Measurements from ENCODE around the gene GAD1. TPM values are rescaled to one million over a fixed set of nuclear protein-coding genes. Genes with fewer than 3 reads are reported as not detected.

Gene GAD1
- total and polyA plus RNA-seq, 2 of the 8 experiments (the other 6 are each of a cell fraction or from before 2014, with no cell fraction given), result 0.65 to 1.0 TPM

- Histone ChIP-seq H3K4me1 (replicated peaks in 1 of 4; ENCODE audit: control insufficient read depth in 3 of 4, insufficient read depth in 4 of 4, low read length in 3 of 4) (peaks cover 8 to 50% (median 32%) of the 10 kb centered on the region in 4 experiments), H3K18ac (ENCODE audit: extremely low read depth, low read length) (no peak overlapping the region; the same call in 1 of the 2 replicates), H3K23ac (ENCODE audit: insufficient read length) (no peak overlapping the region), H4K91ac (replicated peaks; ENCODE audit: insufficient read length, low read length) (no peak overlapping the region), H3K36me3 (ENCODE audit: control insufficient read depth in 2 of 4, insufficient read depth in 4 of 4, low read length in 3 of 4) (no peaks in the 10 kb centered on the region; a peak in 1 of 8 replicates), H2BK5ac (ENCODE audit: low read depth, low read length) (no peak overlapping the region), H2BK15ac (ENCODE audit: low read length) (no peak overlapping the region; the same call in 1 of the 2 replicates), H4K20me1 (replicated peaks in 1 of 2; ENCODE audit: control insufficient read depth in 1 of 2, insufficient read depth in 2 of 2, low read length in 2 of 2) (peaks cover 0 to 3% of the 10 kb centered on the region in 2 experiments), H3K27ac (ENCODE audit: low read depth, low read length) (no peak overlapping the region), H3K4ac (replicated peaks; ENCODE audit: insufficient read length, low read depth, low read length) (no peak overlapping the region), H3K23me2 (ENCODE audit: low read depth, low read length) (peaks cover 22% of the 10 kb centered on the region), H3K4me3 (ENCODE audit: extremely low read depth in 1 of 4, insufficient read depth in 2 of 4, low read depth in 3 of 4, low read length in 4 of 4) (peak overlapping the region; percentile 16 to 64 (median 59); a peak in 7 of 8 replicates), H2BK120ac (replicated peaks; ENCODE audit: low read depth, low read length) (no peak overlapping the region), H3K9ac (replicated peaks in 1 of 4; ENCODE audit: extremely low read depth in 1 of 4, low read depth in 3 of 4, low read length in 3 of 4) (no peak overlapping the region; a peak in 1 of 7 replicates), H2BK12ac (ENCODE audit: low read depth, low read length) (no peak overlapping the region), H3K4me2 (ENCODE audit: insufficient read depth in 1 of 2, low read depth in 2 of 2, low read length in 2 of 2) (peak overlapping the region; percentile 76 to 99), H2AFZ (ENCODE audit: low read length) (no peak overlapping the region), H3K27me3 (replicated peaks in 1 of 4; ENCODE audit: control insufficient read depth in 3 of 4, extremely low read depth in 1 of 4, insufficient read depth in 3 of 4, low read length in 3 of 4) (peaks cover 61 to 93% (median 88%) of the 10 kb centered on the region in 4 experiments), H4K8ac (ENCODE audit: extremely low read depth, insufficient read depth, low read length) (no peak overlapping the region), H2AK5ac (ENCODE audit: low read depth, low read length) (no peak overlapping the region), H4K5ac (ENCODE audit: insufficient read length, low read depth, low read length) (no peak overlapping the region), H2BK20ac (ENCODE audit: low read length) (0 out of 2 replicates have a peak overlapping the region, but pooled peaks have one; percentile 32), H3K79me1 (ENCODE audit: low read depth, low read length) (no peaks in the 10 kb centered on the region), H3K14ac (ENCODE audit: insufficient read length) (no peak overlapping the region), H3K56ac (replicated peaks; ENCODE audit: insufficient read length, low read depth, low read length) (no peak overlapping the region), H3K9me3 (ENCODE audit: insufficient read depth in 2 of 2, low read depth in 1 of 2, low read length in 1 of 2) (no peaks in the 10 kb centered on the region), H3K79me2 (ENCODE audit: control insufficient read depth in 1 of 2, insufficient read depth in 2 of 2, low read length in 2 of 2) (no peaks in the 10 kb centered on the region)
- ChIA-PET POLR2A (ENCODE audit: partially characterized antibody) (no interaction called here), CTCF (ENCODE audit: partially characterized antibody) (interaction anchor here (0.5 to 2.4 kb wide), 16 partner anchors 8 to 598 kb away, joined by 3 to 6 read pairs (median 3); no protein-coding TSS in a partner anchor)
- DNase-seq (ENCODE audit: low read depth in 1 of 2, low spot score in 2 of 2), result peak in 1 of 2 experiments; percentile 82
- WGBS, 2 experiments (ENCODE audit: extremely low coverage in 1 of 2, insufficient coverage in 1 of 2, insufficient read length in 1 of 2, insufficient replicate concordance in 2 of 2, low coverage in 1 of 2, low lambda C conversion rate in 2 of 2, missing lambda C conversion rate in 1 of 2), result 3% methylated on average over 43 of the region's 43 CpGs; no CpG with 5 or more reads in 1 of the 2 experiments
- FAIRE-seq, result no peak
- TF ChIP-seq KDM1A (IDR thresholded peaks at IDR 0.05; ENCODE audit: borderline replicate concordance, low read length) (peak; percentile 14; the same call in 1 of the 2 replicates), EZH2 (IDR thresholded peaks at IDR 0.05; ENCODE audit: low read depth, low read length, severe bottlenecking) (peak; percentile 91), CHD1 (IDR thresholded peaks at IDR 0.05; ENCODE audit: low read depth, low read length) (no peak), RXRA (IDR thresholded peaks at IDR 0.05; ENCODE audit: insufficient read depth, low read depth, low read length) (no peak), GABPA (IDR thresholded peaks at IDR 0.05; ENCODE audit: borderline replicate concordance, insufficient read depth, low read length) (peak; percentile 16; the same call in 1 of the 2 replicates), SP2 (IDR thresholded peaks at IDR 0.05; ENCODE audit: low read length) (no peak), CHD2 (IDR thresholded peaks at IDR 0.05; ENCODE audit: low read length) (no peak), CTCF (IDR thresholded peaks at IDR 0.05; ENCODE audit: control extremely low read depth in 1 of 3, insufficient read depth in 1 of 3, low read depth in 1 of 3, low read length in 3 of 3) (peak in 2 of 3 experiments; percentile 49 to 58; a peak in 3 of 4 replicates)
Measured at GRCh38 chr2:170822290-170823087, 5.8 kb downstream of the GAD1 start.
